H54 (cell line): Measurements from ENCODE around the gene C2orf92.
"Not testable (repeated sequence)": the region's sequence is repeated elsewhere in the genome, so short reads cannot be mapped to it uniquely, and the experiment has no call there.

Experiments used
- DNase-seq: peaks from one replicate; pipeline ENCODE4 v3.0.0; 2011; ENCODE audit warnings: low spot score, mixed read lengths; ENCODE audit not compliant: insufficient read length
- FAIRE-seq: peaks from 3 replicates; lab custom pipeline; 2011; peaks lifted over from hg19 to GRCh38; lab: Jason Lieb, UNC
- POLR2A ChIP-seq: IDR thresholded peaks from 2 replicates; pipeline ENCODE4 v1.6.1; 2011; ENCODE audit warnings: low read depth, mild to moderate bottlenecking, low read length

Gene C2orf92

DNA sequence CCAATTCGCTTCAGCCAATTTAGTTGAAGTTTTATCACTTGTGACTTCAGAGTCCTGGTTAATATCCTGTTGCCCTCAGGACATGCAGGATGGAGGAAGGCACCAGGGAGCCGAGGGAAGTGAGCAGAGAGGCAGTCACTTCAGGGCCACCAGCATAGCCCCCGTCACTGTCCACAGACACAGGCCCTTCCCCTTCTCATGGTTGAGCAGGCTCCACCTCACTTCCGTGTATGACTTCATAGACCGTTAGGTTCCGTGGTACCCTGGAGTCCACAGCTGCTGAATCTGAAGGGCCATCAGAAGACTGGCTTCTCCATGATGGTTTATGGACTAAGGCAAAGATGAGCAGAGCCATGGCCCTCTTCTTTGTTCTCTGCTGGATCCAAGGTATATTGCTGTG lies at the start of gene C2orf92:
C2orf92 (plus strand) TSS at position 266 of the 400 bp plus-strand sequence; CDS start at position 342, 76 bp downstream.
- TF ChIP-seq POLR2A, result no peak
- FAIRE-seq (no peak), DNase-seq (no peak)

DNA sequence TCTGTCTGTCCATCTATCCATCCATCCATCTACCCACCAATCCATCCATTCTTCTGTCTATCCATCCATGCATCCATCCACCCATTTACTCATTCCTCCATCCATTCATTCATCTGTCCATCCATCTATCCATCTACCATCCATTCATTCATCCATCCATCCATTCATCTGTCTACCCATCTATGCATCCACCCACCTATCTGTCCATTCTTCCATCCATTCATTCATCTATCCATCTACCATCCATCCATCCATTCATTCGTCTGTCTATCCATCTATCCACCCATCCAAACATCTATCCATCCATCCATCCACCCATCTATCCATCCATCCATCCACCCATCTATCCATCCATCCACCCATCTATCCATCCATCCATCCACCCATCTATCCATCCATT lies 49.0 kb upstream of the C2orf92 start:
- DNase-seq, FAIRE-seq: not testable (repeated sequence)

DNA sequence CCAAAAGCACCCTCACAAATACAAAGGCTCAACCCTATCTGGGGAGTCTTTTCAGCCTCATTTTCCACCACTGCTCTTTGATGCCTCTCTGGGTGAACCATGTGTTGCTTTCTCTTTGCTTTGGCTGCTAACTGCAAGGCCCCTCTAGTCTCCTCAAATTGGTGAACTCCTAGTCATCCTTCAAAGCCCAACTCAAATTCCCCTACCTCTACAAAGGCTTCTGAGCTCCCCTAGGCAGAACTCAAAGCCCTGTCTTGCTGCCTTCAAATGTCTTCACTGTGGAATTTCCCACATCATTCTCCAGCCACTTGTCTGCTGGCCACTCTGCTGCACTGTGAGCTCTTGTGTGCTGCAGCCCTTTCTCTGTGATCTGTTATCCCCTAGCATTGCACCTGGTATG lies 46.5 kb upstream of the C2orf92 start:
- DNase-seq, FAIRE-seq: not testable (repeated sequence)

DNA sequence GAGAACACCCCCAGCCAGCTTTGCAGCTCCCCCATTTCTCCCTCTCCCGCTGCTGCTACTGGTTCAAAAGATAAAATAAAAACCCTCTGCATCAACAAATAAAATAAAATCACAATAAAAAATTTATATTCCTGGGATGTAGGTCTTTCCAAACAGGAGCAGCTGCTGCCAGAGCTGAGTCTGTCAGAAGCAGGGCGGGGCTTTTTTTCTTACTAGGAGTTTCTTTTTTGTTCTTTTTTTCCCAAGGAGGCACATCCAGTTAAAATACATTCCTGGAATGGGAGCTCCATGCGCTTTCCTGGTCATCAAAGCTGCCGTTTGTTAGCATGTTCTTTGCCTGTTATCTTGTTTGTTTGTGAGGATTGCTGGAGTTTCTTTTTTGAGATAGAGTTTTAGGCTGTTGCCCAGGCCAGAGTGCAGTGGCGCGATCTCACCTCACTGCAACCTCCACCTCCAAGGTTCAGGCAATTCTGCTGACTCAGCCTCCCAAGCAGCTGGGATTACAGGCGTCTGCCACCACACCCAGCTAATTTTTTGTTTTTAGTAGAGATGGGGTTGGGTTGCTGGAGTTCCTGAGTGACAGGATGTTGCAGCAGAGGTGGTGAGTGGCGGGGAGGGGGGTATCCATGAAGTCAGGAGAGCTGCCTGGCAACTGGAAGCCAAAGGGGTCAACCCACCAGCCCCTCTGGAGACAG lies 44.0 kb upstream of the C2orf92 start:
- not testable (repeated sequence) for FAIRE-seq, DNase-seq

DNA sequence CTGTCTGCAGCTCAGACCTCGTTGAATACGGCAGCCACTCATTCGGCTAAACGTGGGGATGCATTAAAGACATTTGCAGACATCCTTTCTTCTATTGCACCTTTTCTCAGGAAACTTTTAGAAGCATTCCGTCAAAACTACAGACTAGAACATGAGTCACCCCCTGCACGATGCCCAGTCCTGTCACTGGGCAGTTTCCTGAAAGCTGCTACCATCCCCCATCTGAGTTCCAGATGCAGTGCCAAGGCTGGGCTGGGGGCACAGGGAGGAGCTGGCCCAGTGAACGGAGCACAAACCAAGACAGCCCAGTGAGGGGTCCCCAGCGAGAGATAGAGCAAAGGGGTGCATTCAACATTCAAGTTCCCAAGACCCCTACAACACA lies 43.5 kb upstream of the C2orf92 start:
- FAIRE-seq, result not testable (repeated sequence)

DNA sequence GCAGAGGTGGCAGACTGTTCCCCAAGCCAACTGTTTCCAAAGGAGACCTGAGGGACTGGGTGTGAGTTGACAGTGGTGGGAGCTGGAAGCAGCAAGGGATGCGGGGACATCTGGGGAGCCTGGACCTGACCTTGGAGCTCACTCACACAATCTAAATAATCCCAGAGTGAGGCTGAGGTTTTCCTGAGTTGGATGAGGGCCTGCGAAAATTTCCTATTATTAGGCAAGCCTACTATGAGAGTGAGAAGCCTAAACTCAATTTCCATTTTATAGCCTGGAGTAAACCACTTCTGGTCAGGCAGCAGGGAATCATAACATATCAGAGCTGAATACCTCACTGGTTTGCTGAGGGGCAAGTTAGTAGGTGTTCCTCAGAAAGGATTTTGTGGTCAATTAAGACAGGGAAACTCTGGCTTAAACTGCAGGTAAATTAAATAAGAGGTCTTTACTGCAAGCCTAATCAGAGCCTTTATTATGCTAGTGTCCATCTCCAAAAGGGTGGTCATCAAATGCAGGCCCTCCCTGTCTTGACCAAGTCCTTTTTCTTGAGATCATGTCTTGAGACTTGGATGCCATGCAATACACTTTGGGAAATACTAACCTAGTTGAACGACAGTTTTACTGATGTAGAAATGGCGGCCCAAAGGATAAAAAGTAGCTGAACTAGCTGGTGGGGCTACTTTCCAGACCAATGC lies 25.3 kb upstream of the C2orf92 start:
- FAIRE-seq, result no peak
- DNase-seq, result no peak
- no peak for TF ChIP-seq POLR2A

More for the DNA sequence above, 43.5 kb upstream of the C2orf92 start:
- not testable (repeated sequence) for DNase-seq

DNA sequence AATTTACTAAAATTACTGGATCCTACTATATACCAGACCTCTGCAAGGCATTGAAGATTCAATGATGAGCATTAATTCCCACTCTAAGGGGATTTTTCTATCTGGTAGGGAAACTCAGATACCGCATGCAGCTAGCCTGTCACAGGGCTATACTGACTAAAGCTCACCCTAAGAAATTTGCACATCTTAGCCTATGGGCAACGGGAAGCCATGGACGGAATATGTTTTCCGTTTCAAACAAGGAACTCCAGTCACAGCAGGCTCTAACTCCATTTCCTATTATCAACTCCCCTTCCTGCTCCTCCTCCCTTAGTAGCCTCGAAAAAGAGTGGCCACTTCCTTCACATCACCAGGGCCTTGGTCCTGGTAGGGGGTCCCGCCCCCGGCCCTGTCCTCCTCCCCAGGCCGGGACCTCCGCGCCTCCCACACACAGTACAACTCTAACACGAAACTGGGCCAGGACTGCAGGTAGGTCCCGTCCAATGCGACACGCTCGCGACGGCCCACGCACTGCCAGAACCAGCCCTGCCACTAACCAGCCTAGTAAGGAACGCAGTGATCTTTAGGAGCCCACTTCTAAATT lies 24.3 kb upstream of the C2orf92 start:
- no peak for FAIRE-seq

DNA sequence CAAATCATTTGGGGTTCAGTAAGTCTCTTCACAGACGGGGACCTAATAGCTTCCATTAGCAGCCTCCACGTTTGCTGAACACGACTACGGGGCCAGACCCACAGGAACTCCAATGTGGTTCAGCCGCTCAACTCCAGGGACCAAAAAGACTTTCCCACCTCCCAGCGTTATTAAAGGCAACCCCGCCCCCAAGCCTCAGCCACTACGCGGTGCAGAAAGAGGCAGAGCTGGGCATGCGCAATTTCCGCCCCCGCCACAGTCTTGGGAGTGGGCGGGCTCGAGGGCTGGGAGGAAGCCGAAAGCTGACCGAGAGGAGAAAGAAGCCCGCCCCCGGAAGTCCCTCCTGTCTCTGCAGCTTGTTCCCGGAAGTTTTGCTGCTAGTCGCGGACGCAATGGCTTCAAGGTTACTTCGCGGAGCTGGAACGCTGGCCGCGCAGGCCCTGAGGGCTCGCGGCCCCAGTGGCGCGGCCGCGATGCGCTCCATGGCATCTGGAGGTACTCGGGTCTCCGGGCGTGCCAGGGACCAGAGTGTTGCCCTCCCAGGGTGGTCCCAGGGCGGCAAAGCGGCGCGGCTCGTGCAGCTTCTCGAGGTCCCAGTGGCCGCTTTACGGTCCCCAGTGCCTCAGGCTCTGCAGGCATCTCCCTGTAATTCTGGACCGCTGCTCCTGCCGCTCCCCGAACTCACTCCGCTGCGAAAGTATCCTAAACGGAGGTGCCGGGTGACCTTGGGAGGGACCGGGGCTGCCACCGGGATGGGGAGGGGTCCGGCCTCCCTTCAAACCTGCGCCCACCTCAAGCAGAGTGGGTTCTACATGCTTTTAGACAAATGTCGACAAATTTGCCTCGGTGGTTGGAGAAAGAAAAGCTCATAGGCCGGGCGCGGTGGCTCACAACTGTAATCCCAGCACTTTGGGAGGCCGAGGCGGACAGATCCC lies 23.6 kb upstream of the C2orf92 start, which contains the start of gene COX5B:
COX5B (plus strand) TSS at position 368 of the 935 bp plus-strand sequence; CDS start at position 393, 25 bp downstream.
- FAIRE-seq (peak; percentile 87), DNase-seq (peak; percentile 94)
- TF ChIP-seq POLR2A, result peak; percentile 48; the same call in 1 of the 2 replicates

More for the DNA sequence above, 24.3 kb upstream of the C2orf92 start:
- TF ChIP-seq POLR2A, result no peak
- DNase-seq, result no peak

DNA sequence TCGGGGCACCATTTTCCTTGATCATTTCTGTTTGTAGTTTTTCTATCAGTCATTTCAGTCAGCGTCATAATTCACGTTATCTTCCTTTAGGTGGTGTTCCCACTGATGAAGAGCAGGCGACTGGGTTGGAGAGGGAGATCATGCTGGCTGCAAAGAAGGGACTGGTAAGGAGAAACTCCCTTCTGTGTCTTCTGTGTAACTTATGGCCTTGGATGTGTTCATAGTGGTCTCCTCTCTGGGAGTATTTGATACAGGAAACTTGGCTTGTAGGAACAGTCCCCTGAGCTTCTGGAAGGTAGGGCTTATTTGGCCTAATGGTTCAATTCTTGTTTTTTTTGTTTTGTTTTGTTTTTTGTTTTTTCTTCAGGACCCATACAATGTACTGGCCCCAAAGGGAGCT lies 22.5 kb upstream of the C2orf92 start:
- TF ChIP-seq POLR2A, result no peak
- no peak for FAIRE-seq

DNA sequence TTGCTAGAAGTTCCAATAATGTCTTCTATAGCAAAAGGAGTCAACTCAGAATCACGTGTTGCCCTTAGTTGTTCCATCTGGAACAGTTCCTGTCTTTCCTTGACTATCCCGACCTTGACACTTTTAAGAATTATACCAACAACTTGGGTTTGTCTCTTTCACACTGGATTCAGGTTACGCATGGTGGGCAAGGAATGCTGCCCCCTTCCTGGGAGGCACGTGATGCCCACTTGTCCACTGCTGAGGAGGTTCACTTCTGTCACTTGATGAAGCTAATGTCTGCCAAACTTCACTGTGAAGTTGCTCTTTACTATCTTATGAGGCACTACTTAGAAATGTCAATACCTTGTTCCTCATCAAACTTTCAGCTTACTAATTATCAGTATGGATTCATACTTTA lies 18.4 kb upstream of the C2orf92 start:
- FAIRE-seq (no peak), DNase-seq (no peak)
- no peak for TF ChIP-seq POLR2A

More for the DNA sequence above, 22.5 kb upstream of the C2orf92 start:
- no peak for DNase-seq

DNA sequence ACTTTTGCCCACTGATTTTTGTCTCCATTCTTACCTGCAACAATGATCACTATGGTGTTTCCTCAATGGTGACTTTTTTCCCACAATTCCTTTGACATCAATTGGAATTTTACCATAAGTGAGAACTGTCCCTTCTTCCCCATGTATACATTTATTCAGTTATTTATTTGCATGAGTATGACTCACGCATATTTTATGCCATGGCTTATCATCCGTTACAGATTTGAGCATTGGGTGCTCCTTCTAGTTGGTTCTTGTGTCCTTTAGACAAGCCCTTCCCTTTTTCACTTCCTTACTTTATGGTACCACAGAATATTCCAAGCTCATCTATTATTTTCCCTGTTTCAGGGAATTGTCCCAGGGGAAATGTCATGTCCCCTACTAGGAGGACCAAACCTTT lies 16.0 kb upstream of the C2orf92 start:
- FAIRE-seq (no peak), DNase-seq (no peak)
- no peak for TF ChIP-seq POLR2A

DNA sequence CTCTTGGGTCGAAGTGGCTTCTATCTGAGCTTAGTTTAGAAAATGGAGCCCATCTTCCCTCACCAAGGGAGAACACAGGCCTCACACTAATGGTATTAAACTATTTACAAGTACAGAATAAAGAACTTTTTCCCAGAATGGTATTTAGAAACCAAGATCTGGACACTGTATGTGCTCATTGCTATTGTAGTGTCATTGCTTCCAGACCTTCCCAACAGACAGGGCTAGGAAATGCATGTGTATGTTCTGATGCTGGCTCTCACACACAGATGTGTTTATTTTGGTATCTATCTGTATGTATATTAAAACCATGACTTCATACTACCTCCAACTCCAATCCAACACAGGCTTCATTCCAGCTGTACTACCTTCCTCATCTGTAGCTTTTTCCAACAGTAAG lies 15.6 kb upstream of the C2orf92 start:
- DNase-seq, result no peak
- no peak for FAIRE-seq
- no peak for TF ChIP-seq POLR2A

DNA sequence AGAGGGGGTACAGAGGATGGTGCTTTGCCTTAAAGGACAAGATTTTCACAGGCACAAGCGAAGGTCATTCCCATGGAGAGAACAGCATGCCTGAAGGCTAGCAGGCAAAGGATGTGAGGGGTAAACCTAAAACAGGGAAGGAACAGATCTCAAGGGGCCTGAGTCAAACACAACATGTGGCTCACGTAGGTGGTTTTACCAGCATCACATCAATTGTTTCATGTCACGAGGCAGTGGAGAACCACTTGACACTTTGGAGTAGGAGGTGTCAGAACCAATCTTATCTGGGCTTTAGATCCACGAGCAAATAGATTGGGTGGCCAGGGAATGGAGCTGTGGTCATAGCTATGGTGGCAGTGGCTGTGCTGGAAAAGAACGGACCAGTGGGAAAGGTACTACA lies 15.2 kb upstream of the C2orf92 start:
- no peak for TF ChIP-seq POLR2A
- DNase-seq (no peak), FAIRE-seq (no peak)
